NCI-H2227 (cell line): ENCODE results near the gene ZSWIM3.

ENCODE experiments used
- DNase-seq: peaks from one replicate; lab custom pipeline; 2025; ENCODE audit not compliant: unreplicated experiment; lab: John Stamatoyannopoulos, UW

The ZSWIM3 gene

DNA sequence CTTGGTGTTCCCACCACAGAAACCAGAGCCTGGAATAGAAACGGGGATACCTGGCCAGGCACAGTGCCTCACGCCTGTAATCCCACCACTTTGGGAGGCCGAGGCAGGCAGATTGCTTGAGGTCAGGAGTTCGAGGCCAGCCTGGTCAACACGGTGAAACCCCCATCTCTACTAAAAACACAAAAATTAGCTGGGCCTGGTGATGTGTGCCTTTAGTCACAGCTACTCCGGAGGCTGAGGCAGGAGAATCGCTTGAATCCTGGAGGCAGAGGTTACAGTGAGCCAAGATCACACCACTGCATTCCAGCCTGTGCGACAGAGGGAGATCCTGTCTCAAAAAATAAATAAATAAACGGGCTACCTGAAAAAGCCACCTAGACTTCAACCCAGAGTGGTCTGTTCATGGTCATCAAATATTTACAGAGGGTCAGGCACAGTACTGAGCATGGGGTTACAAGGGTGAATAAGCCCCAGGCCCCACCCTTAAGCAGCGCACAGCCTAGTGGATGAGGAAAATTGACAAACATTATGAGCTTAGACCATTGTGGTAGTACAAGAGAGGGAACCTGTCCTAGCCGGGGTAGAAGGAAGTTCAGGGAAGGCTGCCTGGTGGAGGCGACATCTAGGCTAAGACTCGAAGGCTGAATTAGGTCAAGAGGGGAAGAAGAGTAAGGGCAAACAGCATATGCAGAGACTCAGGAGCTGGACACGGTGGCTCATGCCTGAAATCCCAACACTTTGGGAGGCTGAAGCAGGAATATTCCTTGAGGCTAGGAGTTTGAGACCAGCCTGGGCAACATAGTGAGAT, 69.9 kb downstream of the ZSWIM3 start:
- DNase-seq = no peak
